Hematopoietic multipotent progenitor cell treated with erythropoietin and hydrocortisone succinate and interleukin-3 and kit ligand, for 17 days (in vitro differentiated cells): ENCODE measurements around the gene SLC4A3.

Experiments used
- DNase-seq: peaks from one replicate; pipeline ENCODE4 v3.0.0-alpha.2; 2015; ENCODE audit warnings: low spot score

The SLC4A3 gene

DNA sequence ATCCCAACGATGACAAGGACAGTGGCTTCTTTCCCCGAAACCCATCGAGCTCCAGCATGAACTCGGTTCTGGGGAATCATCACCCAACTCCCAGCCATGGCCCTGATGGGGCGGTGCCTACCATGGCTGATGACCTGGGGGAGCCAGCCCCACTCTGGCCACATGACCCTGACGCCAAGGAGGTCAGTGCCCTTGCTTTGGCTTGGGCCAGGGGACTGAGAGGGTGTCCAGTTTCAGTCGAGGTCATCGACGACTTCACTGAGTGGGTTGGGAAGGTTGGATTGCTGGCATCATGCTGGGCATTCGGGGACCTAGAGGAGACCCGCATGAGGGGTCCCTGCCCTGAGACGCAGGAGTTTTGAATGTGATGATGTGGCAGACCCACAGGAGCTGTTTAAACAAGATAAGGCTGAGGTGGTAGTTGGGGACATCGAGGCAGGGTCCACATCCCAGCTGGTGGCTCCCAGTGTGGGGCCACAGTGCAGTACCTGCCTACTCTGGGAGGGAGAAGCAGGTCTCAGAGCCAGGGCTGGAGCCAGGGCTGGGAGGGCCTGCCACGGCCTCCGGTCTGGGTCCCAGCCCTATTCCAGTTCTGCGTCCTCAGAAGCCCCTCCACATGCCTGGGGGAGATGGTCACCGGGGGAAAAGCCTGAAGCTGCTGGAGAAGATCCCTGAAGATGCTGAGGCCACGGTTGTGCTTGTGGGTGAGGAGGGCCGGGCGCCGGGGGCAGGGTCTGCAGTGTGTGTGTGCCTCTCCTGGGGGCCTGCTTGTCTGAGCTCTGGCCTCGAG lies 6.0 kb downstream of the SLC4A3 start:
- DNase-seq = no peak

DNA sequence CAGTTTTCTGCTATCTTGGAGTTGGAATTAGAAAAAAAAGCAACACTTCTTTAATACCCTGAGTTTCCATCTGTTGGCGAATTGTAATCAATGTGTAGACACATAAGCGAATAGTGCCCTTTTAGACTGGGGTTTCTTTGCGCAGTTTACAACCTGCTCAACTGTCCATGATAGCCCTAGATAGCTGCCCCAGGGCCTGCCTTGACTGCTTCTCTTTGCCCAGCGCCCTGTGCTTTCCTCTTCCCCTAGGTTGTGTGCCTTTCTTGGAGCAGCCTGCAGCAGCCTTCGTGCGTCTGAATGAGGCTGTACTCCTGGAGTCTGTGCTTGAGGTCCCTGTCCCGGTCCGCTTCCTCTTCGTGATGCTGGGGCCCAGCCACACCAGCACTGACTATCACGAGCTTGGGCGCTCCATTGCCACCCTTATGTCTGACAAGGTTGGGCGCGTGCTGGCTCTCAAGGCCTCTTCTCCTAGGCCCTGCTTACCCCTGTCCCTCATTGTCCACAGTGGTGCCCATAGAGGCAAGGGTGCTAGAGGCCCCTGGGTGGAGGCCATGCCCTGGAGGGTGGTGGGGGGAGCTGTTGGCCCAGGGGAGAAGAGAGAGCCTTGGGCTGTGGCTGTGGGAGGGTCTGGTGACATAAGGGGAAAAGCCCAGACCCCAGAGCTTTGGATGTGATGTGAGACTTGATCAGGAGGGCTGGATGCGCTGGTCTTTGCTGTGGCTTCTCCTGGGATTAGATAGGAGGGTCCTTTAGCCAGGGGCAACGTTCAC lies 6.9 kb downstream of the SLC4A3 start:
- no peak for DNase-seq

DNA sequence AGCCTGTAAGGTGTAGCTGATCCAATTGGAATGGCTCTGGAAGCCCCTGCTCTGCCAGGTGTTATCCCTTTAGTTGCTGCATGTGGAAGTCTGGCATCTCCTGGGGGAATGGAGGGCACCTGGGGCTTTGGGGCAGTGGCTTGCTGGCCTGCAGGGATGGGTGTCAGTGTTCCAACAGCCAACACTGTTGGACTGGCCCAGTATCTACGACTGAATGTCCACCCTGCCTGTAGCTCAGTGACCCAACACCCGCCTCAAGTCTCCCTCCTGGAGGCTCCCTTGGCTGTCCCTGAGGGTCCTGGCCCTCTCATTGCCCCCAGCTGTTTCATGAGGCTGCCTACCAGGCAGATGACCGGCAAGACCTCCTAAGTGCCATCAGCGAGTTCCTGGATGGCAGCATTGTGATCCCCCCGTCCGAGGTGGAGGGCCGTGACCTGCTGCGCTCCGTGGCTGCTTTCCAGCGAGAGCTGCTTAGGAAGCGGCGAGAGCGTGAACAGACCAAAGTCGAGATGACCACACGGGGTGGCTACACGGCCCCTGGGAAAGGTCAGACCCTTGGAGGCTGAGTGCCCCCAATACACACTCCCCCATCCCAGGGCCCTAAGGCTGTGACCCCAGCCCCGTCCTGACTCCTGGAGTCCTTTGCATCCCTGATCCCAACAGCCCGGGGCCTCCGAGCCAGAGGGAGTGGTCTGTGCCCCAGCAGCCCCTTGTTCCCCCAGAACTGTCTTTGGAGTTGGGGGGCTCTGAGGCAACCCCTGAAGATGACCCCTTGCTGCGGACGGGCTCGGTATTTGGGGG lies 7.7 kb downstream of the SLC4A3 start:
- DNase-seq = no peak

DNA sequence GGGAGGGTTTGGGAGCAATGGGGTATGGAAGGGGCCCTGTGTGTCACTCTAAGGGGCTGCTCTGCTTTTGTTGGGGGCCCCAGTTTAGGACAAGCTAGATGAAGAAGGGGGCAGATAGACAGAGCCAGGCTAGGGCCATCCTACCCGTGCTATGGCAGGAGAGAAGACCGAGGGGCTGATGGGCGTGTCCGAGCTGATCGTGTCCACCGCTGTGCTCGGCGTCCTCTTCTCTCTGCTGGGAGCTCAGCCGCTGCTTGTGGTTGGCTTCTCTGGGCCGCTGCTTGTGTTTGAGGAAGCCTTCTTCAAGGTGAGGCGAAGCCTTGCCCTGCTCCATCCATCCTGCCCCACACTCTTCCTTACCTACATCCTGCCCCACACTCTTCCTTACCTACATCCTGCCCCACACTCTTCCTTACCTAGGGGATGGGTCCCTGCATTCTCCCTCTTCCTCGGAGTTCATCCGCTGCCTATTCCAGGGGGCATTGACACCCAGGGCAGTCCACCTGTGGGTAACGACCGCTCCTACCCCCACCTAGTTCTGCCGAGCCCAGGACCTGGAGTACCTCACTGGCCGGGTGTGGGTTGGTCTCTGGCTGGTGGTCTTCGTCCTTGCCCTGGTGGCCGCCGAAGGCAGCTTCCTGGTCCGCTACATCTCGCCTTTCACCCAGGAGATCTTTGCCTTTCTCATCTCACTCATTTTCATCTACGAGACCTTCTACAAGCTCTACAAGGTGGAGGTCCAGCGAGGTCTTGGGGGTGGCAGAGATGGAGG lies 8.9 kb downstream of the SLC4A3 start:
- DNase-seq = no peak

DNA sequence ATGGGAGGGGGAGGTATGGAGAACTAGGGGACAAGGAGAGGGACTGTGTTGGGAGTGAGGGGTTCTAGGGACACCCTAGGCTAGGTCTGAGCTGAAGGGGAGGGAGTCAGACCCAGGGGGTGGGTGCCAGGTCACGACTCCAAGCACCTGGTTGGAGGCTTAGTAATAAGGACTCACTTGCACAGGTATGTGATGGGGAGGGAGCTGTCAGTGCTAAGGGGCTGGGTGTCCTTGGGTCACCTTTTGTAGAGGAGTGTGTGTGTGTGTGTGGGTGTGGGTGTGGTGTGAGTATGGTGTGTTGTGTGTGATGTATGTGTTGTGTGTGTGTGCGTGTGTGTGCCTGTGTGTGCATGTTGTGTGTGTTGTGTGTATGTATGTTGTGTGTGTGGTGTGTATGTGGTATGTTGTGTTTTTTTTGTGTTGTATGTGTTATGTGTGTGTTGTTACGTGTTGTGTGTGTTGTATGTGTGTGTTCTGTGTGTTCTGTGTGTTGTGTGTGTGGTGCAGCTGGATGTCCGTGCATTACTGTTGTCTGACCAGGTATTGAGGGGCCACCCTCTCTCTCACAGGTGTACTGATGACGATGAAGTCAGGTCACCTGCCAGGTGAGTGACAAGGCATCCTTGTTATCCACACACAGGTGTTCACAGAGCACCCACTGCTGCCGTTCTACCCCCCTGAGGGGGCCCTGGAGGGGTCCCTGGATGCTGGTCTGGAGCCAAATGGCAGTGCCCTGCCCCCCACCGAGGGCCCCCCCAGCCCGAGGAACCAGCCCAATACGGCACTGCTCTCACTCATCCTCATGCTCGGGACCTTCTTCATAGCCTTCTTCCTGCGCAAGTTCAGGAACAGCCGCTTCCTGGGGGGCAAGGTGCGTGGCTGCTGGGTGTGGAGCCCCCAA lies 9.8 kb downstream of the SLC4A3 start:
- DNase-seq = no peak

DNA sequence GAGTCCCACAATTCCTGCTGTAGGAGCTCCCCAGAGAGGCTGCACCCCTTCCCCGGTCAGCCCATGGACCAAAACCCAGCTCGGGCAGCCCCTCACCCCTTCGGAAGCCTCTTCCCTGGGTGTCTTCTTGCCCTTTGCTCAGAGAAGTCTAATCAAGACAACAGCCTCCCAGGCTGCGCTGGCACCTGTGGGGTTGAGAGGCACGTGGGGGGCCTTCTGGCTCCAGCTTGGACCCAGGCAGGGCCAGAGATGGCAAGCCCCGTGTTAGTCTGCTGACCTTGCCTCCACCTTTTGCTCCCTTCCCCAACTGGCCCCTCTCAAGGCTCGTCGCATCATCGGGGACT lies 10.4 kb downstream of the SLC4A3 start:
- no peak for DNase-seq

DNA sequence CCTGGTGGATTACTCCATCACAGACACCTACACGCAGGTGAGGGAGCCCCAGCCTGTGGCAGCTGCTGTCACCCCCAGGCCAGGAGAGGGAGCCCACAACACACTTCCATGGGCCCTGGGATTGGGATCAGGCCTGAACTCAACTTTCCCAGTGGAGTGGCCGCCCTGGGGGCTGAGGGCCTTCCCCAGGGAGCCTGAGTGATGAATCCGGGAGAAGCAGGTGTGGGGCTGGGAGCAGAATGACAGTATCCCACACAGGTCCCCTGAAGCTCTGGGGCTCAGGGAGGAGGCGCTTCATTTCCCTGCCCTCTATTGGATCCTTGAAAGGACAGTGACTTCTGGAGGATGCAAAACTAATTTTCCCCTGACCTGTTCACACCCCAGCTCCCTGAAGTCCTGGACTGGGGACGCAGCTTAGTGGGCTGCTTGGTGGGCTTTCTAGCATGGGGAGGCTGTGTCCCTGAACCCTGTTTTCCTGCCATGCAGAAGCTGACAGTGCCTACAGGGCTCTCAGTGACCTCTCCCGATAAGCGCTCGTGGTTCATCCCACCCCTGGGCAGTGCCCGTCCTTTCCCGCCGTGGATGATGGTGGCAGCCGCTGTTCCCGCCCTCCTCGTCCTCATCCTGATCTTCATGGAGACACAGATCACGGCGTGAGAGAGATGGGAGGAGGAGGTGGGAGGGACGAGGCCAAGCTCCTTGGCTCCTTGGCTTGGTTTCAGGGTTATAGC lies 11.0 kb downstream of the SLC4A3 start:
- DNase-seq = no peak

DNA sequence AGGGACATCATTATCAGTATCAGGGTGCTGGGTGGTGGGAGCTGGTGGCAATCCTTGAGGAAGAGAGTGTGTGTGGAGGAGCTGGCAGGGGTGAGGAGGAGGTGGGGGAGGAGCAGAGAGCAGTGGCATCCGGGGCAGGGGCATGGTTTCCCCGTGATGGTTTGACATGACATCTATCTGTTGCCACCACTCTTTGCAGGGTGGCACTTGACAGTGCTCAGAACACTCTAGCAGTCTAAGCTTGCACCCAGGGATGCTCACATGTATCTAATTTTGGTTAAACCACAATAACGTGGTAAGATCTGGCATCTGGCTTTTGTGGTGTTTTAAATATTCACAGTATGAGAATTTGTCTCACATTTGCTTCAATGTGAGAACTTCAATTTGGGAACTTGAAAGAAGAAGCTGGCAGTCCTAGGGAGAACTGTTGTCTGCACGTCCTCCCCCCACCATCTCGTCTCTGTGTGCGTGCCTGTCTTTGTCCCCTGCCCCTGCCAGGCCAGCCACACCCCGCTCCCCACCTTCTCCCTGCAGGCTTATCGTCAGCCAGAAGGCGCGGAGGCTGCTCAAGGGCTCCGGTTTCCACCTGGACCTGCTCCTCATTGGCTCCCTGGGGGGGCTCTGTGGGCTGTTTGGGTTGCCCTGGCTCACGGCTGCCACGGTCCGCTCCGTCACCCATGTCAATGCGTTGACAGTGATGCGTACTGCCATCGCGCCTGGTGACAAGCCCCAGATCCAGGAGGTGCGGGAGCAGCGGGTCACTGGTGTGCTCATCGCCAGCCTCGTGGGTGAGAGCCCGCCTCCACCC lies 11.7 kb downstream of the SLC4A3 start:
- DNase-seq = no peak

DNA sequence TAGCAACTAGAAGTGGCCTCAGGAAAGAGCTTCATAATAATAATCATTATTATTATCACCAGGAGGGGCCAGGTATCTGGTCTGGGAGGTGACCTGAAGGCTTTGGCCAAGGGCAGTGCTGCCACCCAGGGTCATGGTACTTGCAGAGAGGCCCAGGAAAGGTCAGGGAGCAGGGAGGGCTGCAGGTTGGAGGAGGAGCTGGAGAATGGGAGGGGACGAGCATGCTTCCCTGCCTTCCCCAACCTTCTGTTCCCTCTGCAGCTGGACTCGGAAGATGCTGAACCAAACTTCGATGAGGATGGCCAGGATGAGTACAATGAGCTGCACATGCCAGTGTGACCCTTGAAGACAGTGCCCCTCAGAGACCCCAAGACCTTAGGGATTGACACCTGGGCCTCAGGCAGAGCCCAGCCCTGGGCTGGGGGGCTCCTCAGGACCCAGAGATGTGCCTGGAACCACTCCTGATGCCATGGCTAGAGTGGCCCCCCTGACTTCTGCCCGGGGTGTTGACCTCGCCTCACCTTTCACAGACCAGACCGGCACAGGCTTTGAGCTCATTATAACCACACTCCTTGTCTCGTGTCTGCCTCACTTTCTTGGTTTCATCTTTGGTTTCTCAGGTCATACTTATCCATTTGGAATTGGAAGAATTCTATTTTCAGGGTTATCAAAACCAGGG lies 14.1 kb downstream of the SLC4A3 start:
- DNase-seq = no peak

DNA sequence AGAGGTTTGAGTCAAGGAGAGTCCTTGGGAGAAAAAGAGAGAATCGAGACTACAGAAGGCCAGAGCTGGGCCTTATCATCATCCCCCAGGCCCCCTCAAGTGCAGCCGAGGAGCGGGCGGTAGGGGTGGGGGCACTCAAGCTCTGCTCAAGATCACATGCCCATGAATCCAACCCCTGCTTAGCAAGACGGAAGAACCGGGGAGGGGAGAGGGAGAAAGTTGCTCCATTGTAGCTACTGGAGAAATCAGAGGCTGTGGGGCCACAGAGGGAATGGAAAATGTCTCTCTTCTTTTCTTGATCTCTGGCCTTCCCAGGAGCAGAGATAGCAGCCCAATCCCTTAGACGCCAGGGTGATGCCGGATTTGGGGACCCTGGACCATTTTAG lies 14.6 kb downstream of the SLC4A3 start:
- DNase-seq = no peak

DNA sequence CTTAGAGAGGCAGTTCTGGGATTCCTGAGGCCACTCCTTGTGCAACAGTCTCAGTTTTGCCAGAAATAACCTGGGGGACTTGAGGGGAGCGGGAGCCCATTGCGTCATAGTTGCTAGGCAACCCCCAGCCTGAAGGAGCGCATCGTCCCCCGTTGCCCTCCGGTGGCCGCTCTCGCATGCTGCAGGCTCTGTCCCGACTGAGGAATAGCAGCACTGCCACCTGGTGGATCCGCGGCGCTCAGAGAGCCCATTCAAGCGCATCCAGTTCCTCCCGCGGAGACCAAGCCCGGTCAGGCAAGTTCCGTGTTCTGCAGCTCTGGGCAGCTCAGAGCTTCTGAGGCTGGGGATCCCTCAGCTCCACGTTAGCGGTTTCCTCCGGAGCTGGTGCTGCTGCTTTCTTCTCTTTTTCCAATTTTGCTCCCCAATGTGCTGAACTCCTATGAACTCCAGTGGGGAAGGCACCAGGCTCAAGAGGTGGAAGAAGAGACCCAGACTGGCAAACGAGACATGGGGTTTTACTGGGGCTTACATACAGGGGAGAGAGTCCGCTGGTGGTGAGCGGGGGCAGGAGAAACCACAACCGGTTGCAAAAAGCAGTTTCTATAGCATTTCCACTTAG lies 15.1 kb downstream of the SLC4A3 start:
- peak; percentile 72 for DNase-seq

DNA sequence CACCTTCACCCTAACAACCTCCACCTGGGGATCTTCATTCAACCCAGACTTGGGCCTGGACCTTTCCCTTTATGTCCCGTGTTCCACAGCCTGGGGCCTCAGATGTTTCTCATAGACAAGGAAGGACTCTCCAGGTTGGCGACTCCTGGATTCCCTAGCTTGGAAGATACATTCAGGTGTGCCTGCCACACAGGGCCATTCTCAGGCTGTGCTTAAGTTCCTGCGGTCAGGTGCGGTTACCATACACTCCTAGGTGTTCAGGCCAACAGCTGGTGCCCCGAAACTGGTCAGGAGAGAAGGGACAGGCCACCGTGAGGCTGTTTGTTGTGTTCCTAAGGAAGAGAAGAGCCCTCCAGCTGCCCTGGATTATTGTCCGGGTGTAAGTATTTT lies 15.6 kb downstream of the SLC4A3 start:
- no peak for DNase-seq

DNA sequence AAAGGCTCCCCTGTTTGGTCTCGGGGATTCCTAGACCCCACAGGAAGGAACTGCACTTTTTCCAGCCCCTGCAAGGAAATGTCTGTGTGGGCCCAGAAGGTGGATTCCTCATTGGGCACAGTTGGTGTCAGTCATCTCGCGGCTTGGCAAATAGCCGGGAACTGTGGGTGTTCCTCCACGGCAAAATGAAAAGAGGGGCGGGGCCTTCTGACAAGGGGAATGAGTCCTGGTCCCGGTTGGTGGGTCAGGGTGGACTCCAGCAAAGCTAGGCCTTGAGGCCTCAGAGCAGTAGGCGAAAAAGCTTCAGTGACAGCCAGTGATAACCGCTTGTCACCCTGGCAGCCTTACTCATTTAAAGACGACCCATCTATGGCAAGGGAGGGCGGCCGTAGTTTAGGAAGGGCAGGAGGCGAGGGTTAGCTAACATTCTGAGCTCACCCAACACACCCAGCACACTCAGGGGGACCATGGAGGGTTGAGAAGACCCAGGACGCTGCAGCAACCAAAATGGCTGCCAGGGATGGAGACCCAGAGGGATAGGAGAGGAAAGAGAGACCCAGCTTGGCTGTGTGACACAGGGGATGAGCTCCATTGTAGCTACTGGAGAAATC lies 16.5 kb downstream of the SLC4A3 start:
- DNase-seq = no peak

DNA sequence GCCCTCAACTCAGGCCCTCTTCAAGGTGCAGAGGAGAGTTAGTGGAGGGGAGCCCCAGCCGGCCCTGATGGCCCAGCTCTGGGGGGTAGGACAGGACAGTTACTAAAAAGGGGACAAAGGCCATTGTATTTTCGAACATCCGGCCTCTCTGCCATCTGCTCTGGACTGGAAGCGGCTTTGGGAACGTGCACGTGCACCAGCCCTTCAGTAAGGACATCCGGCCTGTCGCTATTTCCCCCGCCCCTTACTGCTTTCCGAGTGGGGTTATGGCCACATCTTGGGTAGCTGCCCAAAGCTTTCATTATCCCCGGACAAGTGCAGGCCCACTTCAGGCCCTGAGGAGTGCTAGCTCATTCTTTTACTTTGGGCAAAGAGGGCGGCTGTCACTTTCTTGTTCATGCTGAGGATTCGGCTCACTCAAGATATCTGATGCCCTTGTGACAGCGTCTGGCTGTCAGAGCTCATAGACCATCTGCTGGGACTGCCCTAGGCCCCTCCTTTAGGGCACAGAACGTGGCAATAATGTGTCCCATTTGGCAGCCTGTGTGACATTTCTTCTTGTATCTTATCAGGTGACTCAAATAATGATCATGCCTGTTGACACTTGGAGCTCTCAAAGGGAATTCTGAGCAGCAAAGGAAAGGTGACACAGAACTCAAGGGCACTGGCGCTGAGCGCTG lies 17.5 kb downstream of the SLC4A3 start:
- DNase-seq = no peak

DNA sequence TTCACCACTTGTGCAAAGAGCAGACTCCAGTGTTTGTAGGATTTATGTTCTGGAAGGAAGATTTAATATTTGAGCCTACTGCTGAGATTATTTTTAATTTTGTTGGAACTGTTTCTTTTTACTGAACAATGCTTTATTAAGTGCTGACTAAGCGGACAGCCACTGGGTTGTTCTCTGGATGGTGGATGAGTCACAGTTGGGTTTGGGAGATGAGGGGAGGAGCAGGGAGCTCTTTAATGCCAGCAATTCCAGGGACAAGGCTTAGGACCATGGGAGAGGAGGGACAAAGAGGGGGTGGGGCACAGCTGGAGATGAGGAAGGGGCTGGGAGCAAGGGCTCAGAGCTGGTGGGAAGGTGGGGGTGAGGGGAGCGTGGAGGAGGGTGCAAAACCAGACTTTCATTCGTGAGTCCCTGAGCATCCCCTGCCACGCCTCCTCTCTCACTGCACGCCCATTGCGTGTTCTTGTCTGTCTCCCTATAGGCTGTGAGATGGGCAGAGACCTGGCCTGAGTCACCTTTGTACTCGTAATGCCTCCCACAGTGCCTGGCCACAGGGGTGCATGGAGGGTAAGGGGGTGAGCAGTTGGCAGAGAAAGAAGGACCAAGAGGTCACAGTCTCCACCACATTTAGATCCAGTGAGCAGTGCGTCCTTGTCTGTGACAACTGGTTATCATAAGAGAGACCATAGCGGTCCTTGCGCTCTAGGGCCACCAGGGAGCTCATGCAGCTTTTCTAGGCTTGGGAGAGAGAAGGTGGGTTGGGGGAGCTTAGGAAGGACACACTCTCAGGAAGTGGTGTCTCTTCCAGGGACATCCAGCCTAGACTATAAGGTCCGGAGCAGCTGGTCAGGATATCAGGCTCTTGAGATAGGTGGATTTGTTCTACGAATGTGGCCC lies 18.4 kb downstream of the SLC4A3 start:
- DNase-seq = no peak

DNA sequence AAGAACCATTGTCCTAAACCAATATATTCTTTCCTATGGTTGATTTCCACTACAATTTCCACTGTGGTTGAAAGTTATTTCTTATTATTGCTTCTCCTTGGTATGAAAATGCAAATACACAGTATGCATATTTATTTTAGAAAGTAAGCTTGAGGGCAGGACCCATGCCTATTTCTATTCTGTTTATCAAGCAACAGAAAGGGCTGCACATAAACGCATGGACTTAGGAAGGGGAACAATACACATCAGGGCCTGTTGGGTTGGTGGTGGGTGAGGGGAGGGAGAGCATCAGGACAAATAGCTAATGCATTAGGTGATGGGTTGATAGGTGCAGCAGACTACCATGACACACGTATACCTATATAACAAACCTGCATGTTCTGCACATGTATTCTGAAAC lies 20.7 kb downstream of the SLC4A3 start:
- no peak for DNase-seq
